ENCODE data around the gene FXYD3. TPM values are rescaled to one million over a fixed set of nuclear protein-coding genes. Genes with fewer than 3 reads are reported as not detected.

The FXYD3 gene
- total RNA-seq, 4 donors from 2014 or later: 0.38 to 2.6 TPM; not detected in 2

GRCh38 chr19:35106291-35106583 lies 9.4 kb upstream of the FXYD3 start:
- no peak for TF ChIP-seq CTCF (IDR thresholded peaks at IDR 0.05)
- DNase-seq (ENCODE audit: low spot score) (no peak), ATAC-seq (ENCODE audit: low FRiP score) (no peak)

GRCh38 chr19:35106898-35107541 lies 8.6 kb upstream of the FXYD3 start:
- no peak for TF ChIP-seq CTCF (IDR thresholded peaks at IDR 0.05)
- ATAC-seq (ENCODE audit: low FRiP score) (no peak), DNase-seq (ENCODE audit: low spot score) (no peak)

- no peak for TF ChIP-seq CTCF (IDR thresholded peaks at IDR 0.05)
- ATAC-seq (ENCODE audit: low FRiP score) (no peak), DNase-seq (ENCODE audit: low spot score) (no peak)
These were observed 8.1 kb upstream of the FXYD3 start for GRCh38 chr19:35107545-35107944.

GRCh38 chr19:35108730-35109129 lies 6.9 kb upstream of the FXYD3 start:
- ATAC-seq (ENCODE audit: low FRiP score): no peak
- no peak for DNase-seq (ENCODE audit: low spot score)
- no peak for TF ChIP-seq CTCF (IDR thresholded peaks at IDR 0.05)

GRCh38 chr19:35109395-35110112 lies 6.1 kb upstream of the FXYD3 start:
- ATAC-seq (ENCODE audit: low FRiP score) (no peak), DNase-seq (ENCODE audit: low spot score) (no peak)
- TF ChIP-seq CTCF (IDR thresholded peaks at IDR 0.05): no peak

GRCh38 chr19:35110974-35111373 lies 4.6 kb upstream of the FXYD3 start:
- no peak for TF ChIP-seq CTCF (IDR thresholded peaks at IDR 0.05)
- no peak for ATAC-seq (ENCODE audit: low FRiP score)
- DNase-seq (ENCODE audit: low spot score): no peak
